HPDE6-E6E7 (cell line): ENCODE results near the gene LPAR5.
"Not testable (repeated sequence)": the region's sequence is repeated elsewhere in the genome, so short reads cannot be mapped to it uniquely, and the experiment has no call there.

ENCODE experiments used
- DNase-seq: peaks from one replicate; pipeline ENCODE4 v3.0.0; 2011; ENCODE audit warnings: missing footprints; ENCODE audit errors: extremely low spot score

The LPAR5 gene

GRCh38 chr12:6607751-6608591 is 27.8 kb downstream of the LPAR5 start:
- peak; percentile 85 for DNase-seq

- peak; percentile 33 for DNase-seq
Measured at GRCh38 chr12:6606331-6607131, 29.2 kb downstream of the LPAR5 start.

GRCh38 chr12:6605421-6606330 is 30.1 kb downstream of the LPAR5 start:
- peak; percentile 29 for DNase-seq

GRCh38 chr12:6604259-6605029 is 31.3 kb downstream of the LPAR5 start:
- no peak for DNase-seq

GRCh38 chr12:6603095-6603567 is 32.6 kb downstream of the LPAR5 start:
- DNase-seq, result no peak

GRCh38 chr12:6602526-6602925 is 33.2 kb downstream of the LPAR5 start:
- no peak for DNase-seq

GRCh38 chr12:6595673-6596072 is 40.1 kb downstream of the LPAR5 start:
- DNase-seq, result not testable (repeated sequence)

- DNase-seq, result no peak
Measured at GRCh38 chr12:6592087-6592486, 43.7 kb downstream of the LPAR5 start.

- DNase-seq, result not testable (repeated sequence)
Measured at GRCh38 chr12:6586569-6586968, 49.2 kb downstream of the LPAR5 start.

- no peak for DNase-seq
Measured at GRCh38 chr12:6584293-6584692, 51.5 kb downstream of the LPAR5 start.

- DNase-seq, result no peak
Measured at GRCh38 chr12:6582959-6583358, 52.8 kb downstream of the LPAR5 start.

GRCh38 chr12:6582196-6582595 is 53.6 kb downstream of the LPAR5 start:
- DNase-seq, result no peak

GRCh38 chr12:6575648-6576047 is 60.1 kb downstream of the LPAR5 start:
- no peak for DNase-seq

- no peak for DNase-seq
Measured at GRCh38 chr12:6574576-6575295, 61.0 kb downstream of the LPAR5 start.

- DNase-seq, result no peak
Measured at GRCh38 chr12:6573001-6573400, 62.8 kb downstream of the LPAR5 start.

- no peak for DNase-seq
Measured at GRCh38 chr12:6570264-6570887, 65.4 kb downstream of the LPAR5 start.

- DNase-seq, result no peak
Measured at GRCh38 chr12:6569786-6570185, 66.0 kb downstream of the LPAR5 start.

GRCh38 chr12:6569312-6569711 is 66.4 kb downstream of the LPAR5 start:
- no peak for DNase-seq
